ENCODE data around the gene POLR3A.

POLR3A gene

DNA sequence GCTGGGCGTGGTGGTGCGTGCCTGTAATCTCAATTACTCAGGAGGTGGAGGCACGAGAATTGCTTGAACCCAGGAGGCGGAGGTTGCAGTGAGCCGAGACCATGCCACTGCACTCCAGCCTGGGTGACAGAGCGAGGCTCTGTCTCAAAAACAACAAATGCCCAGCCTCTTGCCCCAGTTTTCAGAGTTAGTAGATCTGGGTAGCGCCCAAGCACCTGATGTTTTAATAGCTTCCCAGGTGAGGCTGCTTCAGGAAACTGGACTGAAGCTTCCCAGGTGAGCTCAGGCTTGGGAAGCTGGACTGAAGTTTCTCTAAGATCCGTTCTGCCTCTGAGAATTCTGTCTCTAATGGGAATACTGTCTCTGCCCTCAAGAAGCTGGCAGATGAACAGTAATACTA, 16.5 kb upstream of the POLR3A start:
- DNase-seq: no peak

DNA sequence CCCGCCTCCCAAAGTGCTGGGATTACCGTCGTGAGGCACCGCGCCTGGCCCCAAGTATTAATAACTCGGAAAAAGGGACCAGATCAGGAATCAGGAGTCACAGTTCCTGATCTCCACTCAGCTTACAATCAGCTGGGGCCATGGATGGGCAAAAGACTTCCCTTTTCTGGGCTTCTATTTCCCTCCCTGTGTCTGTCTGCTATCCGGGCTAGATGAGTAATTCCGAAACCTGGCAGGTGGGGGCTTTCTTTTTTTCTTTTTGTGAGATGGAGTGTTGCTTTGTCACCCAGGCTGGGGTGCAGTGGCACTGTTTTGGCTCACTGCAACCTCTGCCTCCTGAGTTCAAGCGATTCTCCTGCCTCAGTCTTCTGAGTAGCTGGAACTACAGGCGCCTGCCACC, 15.9 kb upstream of the POLR3A start:
- DNase-seq: no peak

DNA sequence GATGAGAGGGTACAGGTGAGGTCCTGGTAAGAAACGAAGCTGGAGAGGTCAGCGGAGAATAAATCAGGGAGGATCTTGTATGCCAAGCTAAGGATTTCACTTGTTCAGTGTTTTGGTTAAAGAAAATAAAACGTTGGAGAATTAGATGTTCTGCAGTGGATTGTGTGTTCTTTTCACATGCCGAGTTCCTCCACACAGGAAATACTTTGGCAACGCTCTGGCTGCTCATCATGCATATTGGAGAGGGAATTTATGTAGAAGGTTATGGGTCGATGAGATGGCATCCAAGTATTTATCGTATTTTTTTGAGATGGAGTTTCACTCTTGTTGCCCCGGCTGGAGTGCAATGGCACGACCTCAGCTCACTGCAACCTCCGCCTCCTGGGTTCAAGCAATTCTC, 15.4 kb upstream of the POLR3A start:
- no peak for DNase-seq

DNA sequence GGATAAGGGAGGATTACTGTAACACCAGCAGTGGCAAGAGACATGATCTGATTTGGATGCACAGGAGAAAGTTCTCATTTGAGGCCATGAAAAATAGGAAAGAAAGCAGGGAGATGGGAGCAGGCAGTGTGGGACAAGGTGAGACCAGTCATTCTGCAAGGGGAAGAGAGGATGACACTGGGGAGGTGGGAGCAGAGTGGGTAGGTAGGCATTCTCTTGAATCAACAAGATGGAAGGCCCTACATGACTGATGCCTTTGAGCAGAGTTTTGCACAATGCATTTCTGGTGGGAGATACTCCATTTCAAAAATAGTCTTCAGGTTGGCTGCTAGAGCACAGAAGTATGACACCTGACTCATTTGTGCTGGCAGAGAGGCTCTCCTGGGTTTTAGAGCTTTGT, 14.9 kb upstream of the POLR3A start:
- no peak for DNase-seq

DNA sequence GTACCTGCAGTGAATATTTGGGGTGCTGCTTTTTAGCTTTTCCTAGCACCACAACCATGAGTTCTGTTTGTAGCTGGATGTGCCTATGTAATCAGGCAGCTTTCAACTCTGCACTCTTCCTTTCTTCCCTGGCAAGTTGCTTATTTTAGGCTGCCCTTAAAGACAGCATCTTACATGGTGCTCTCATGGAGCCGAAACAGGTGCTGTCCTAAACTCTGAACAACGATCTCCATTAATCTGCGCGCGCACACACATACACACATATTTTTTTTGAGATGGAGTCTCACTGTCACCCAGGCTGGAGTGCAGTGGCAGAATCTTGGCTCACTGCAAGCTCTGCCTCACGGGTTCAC, 13.4 kb upstream of the POLR3A start:
- no peak for DNase-seq

DNA sequence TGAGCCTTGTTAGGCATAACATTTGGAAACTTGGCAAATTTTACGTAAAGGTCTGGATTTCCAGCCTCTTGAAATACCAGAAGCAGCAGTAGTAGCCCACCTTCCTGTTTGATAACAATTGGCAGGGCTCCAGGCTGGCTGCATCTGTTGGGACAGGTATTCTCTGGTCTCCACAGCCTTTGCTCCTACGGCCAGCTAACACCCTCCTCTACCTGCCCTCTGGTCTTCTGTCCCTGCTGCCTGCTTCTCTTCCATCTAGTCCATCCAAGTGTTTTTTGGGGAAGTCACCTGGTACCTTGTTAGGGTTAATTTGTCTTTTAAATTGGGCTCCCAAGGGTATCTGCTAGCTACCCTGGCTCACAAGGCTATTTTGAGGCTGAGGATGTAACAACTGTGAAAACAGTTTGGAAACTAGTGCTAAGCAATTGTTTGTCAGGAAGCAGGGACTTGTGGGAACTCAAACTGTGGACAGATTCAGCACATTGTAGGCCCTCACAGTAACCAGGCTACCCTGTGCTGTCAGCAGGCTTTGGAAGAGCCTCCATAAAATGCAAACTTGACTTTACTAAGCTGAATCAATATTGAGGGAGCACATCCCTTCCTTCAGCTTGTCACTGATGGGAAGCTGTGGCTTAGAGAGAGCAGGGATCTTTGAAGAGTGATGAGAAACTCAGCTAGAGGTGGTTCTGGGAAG, 12.9 kb upstream of the POLR3A start:
- DNase-seq: no peak

DNA sequence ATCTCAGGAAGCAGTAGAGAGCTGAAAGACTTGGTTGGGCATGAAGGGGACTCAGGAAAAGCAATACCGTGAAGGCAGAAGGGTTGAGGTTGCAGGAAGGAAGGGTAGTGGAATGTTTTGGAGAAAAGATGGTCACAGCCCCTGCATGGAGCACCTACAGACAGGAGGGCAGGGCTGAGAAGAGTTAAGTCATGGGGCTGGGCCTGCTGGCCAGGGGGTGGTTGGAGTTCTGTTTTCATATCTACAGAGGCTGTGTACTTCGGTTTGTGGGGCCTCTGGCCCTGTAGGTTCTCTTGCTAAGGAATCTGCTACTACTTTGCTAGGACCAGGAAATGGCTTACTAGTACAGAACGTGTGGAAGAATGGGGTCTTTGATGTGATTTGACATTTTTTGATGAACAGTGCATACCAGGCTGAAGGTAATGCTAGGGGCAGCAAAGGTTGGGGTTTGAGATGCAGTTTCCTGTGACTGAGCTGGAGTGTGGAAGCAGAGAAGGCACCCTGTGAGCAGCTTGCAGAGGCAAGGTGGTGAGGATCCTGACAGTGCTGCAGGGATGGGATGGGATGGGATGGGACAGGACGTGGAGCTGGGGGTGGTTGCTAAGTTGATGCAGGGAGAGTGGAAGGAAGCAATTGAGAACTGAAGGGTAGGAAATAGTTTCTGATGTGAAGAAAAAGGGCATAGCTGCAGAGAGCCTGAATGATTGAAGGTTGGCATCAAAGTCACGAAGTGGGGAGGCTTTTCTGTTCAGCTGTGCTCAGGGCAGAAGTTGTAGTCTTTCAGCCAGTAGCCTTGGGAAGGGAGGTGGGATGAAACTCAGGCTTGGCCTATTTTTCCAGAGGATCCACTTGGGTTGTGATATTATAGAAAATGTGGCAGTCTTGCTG, 12.1 kb upstream of the POLR3A start:
- DNase-seq: no peak

DNA sequence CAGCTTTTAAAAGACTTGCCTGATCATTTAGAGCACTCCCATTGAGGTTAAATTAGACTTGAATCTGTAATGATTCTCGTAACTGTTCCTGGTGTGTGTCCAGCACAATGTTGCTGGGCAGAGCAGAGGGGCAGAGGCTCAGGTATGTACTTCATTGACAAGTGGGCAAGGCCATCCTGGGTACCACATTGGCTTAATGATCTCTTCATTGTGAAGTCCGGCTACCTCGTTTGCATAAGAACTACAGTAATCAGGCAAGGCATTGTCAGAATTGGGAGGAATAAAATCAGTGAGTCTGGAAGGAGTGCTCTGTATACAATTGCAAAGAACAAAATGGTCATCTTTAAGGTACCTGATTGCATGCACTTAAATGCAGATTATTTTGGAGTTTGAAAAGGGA, 10.4 kb upstream of the POLR3A start:
- DNase-seq: no peak

DNA sequence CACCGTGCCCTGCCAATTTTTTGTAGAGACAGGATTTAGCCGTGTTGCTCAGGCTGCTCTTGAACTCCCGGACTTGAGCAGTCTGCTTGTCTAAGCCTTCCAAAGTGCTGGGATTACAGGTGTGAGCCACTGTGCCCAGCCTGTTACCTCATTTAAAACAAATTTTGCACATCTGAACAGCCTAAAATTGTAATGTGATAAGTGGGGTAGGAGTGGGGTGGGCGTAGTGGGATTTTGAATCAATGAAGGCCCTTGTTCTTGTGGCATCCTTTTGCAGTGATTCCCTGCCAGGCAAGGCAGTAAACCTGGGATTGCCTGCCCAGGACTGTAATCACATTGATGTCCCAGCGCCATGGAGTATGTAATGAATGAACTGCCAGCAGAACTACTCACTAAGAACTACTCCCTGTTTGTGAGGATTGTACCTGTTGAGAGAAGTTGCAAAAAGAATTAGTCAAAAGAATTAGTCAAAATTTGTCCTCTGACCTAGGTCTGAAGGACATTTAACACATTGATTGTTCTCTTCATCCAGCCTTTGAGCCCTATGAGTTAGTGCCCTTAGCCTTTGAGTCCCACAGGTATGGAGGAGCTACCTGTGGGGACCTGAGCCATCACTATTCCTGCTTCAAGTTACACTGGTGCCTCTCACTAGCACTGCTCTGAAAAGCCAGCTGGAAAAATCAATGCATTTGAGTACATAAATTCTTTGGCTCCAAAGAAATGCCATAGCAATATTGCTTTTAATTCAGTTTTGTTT, 9.7 kb upstream of the POLR3A start:
- no peak for DNase-seq

DNA sequence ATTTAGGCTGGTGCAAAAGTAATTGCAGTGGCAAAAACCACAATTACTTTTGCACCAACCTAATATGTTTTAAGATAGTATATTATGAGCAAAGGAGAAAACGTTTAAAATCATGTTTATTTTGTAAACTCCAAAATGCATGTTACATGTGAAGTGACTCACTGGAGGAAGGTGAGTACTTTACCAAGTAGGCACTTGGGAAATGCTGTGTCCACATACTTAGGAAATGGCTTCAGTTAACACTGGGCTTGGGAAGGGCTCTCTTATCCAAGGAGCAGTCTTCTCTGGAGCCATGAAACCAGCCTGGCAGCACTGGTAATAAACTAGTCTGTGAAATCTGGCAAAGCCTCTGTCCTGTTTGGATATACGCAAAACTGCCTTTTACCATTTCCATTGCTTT, 8.8 kb upstream of the POLR3A start:
- no peak for DNase-seq

DNA sequence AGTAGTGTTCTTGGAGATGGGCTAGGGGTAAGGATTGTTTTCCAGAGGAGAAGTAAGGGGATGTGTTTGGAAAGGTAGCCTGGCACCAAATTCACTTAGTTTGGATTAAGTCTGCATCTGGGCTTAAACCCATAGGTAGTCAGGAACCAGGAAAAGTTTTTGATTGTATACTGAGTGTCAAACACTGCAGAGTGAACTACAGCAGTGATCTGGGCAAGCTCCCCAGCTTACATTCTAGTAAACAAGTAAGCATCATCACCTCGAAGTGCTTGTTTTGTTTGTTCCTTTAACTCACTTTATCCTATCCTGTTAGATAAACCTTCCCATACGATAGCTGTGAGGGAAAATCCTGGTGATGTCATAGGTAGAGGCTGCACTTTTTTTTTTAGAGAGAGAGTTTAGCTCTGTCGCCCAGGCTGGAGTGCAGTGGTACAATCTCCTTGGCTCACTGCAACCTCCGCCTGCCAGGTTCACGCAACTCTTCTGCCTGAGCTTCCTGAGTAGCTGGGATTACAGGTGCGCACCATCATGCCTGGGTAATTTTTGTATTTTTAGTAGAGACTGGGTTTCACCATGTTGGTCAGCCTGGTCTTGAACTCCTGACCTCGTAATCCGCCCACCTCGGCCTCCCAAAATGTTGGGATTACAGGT, 6.7 kb upstream of the POLR3A start:
- DNase-seq: no peak

DNA sequence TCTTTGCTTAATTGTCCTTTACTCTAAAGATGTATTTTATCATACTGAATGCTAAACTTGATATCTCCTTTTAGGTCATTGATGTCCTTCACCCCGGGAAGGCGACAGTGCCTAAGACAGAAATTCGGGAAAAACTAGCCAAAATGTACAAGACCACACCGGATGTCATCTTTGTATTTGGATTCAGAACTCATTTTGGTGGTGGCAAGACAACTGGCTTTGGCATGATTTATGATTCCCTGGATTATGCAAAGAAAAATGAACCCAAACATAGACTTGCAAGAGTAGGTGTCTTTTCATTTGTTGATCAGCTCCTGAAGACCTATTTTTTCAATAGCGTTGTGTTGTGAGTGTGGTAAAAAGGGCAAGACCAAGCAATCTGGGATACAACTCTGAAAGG, 6.1 kb upstream of the POLR3A start:
- DNase-seq: no peak

DNA sequence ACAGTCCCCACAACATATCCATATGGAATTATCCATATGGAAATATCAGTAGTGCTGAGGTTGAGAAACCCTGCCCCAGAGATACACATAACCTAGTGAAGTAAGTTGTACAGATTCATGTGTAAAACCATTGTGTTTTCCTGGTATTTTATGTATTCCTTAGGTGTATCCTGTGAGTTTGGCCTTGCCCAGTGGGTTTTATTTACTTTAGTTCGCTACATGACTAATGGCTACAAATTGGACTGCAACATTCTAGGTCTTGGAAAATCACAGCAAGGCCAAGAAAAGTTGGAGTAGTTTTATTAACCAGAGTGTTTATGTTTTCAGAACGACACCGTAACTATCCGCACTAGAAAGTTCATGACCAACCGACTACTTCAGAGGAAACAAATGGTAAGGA, 5.7 kb upstream of the POLR3A start:
- no peak for DNase-seq

DNA sequence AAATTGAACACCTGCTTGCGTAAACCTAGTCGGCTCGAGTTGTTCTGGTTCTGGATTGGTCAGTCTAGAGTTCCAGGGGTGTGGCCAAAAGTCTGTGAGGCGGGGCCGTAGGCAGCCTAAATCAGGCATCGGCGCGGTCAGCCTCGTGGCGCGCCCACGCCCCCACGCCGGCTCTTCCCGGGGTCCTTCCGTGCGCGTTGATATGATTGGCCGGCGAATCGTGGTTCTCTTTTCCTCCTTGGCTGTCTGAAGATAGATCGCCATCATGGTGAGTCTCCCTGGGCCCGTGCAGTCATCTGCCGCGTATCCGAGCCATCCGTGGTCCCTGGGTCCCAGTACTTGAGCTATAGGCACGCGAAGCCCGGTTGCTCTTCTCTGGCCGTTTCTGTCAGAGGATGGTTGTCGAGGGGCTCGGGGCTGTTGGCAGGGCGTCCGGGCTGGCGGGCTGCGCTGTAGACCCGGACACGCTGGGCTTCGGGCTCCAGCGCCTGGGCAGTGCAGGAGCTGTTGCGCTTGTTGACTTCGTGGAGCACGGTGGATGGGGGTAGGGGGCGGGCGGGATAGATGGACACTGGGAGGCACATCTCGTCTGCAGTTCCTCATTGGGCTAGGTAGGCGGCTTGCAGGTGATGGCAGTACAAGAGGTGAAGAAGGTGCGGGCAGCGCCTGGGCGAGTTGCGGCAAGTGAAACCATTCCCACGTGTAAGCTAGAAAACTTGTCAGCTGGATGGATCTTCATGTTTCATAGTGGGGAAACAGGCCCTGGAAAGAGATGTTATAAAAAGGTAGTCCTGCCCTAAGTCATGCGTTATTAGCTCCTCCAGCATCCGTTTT, 4.5 kb upstream of the POLR3A start, which contains the start of gene RPS24:
TSS of gene RPS24 (plus strand) at position 227 of the 834 bp plus-strand sequence. CDS start at position 266, 39 bp downstream.
- DNase-seq: peak; percentile 95

DNA sequence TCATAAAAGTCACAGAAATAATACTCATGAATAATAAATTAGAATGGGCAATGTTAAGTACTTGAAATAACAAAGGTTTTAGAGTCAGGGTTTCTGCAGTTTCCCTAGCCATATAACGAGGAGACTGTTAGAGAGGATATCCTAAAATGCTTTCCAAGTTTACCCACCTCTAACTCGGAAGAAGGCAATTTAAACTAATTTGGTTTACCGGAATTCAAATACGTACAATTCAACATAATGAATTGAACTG, 4.0 kb upstream of the POLR3A start:
- DNase-seq: no peak

DNA sequence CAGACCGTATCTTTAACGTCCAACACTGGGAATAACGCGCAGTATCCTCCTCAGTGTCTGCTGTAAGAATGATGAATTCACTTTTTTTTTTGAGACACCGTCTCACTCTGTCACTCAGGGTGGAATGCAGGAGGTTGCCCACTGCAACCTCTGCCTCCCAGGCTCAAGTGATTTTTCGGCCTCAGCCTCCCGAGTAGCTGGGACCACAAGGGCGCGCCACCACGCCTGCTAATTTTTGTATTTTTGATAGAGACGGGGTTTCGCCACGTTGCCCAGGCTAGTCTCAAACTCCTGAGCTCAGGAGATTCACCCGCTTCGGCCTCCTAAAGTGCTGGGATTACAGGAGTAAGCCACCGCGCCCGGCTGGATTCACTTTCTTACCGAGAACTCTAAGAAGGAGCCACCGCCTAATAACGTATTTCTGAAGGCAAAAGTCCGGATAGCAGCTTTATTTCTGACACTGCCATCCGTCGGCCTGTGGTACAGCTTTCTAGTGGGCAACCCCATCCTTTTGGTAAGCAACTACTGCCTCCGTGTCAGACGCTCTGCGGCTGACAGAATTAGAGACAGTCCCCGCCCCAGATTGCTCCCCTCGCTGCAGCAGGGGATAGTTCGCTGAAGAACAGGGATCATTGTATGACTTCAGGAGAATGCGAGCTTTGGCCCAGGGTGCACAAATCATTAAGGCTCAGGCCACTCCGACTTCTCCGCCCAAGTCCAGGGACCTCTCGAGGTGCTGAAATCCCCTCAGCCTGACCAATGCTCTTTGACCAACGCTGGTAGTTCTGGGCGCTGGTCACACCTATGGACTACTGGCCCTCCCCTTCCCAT, 662 bp downstream of the POLR3A start:
- no peak for DNase-seq

DNA sequence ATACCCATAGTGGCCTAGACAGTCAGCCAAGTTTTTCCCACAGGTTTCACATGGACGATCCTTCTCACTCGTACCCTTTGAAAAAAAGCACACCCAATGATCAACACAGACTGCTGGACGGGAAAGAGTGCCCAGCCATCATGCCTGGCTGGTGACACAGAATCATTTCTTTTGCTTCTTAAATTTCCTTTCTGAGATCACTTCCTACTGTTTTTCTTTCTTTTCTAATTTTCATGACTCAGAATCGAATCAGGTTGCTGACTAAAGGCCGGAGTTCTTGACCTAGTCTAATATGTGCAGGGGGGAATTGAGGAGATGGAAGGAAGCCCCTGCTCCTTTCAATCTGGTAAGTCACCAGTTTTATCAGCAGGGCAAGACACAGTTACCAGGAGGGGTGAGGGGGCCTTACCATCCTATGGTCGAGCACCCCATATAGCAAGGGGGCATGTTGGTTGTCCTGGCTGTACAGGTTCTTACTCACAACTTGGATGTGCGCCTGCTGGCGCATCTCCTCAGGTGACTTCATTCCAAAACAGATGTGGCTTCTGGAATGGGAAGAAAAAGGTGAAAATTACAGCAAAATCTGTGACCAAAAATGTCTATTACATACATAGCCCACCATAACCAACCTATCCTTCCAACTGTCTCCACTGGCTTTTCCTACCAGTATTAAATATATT, 3.5 kb downstream of the POLR3A start:
- DNase-seq: no peak

DNA sequence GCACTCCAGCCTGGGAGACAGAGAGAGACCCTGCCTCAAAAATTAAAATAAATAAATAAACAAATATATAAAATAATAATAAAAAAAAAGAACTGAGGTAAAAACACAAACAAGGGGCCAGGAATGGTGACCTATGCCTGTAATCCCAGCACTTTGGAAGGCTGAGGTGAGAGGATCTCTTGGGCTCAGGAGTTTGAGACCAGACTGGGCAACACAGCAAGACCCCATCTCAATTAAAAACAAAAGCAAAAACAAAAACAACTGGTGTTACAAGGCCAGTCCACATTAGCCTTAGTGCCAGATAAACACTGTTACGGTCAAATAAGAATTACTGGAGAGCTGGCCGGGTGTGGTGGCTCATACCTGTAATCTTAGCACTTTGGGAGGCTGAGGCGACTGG, 5.6 kb downstream of the POLR3A start:
- DNase-seq: no peak

DNA sequence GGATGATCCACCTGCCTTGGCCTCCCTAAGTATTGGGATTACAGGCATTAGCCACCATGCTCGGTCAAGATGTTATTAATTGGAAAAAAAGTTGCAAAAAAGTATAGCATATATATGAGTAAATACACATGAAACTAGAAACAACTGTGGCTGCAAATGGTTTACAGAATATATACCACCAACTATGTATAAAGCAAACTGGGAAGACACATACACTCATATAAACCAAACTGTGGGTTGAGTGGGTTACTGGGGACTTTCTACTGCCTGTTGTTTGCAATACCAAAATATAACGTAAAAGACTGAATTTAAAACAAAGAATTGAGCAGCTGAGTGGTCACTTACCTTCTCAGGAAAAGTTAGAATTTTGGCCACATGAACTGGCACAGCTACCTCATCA, 8.1 kb downstream of the POLR3A start:
- no peak for DNase-seq

DNA sequence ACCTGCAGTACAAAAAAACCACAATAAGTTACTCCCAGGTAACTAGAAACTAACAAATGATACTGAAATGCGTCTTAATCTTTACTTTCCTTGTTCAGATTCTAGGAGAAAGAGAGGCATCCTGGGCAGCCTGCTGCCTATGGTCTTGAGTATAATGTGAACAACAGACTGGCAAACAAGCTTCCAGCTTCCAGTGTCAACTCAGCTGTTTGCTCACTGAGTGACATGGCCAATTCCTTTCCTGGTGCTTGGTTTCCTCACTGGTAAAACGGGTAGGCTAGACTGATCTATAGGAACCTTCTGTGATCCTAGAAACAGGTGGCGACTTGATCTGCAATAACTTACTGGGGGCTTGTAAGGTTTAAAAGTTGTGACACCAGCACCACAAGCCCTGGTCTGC, 10.1 kb downstream of the POLR3A start:
- DNase-seq: no peak

DNA sequence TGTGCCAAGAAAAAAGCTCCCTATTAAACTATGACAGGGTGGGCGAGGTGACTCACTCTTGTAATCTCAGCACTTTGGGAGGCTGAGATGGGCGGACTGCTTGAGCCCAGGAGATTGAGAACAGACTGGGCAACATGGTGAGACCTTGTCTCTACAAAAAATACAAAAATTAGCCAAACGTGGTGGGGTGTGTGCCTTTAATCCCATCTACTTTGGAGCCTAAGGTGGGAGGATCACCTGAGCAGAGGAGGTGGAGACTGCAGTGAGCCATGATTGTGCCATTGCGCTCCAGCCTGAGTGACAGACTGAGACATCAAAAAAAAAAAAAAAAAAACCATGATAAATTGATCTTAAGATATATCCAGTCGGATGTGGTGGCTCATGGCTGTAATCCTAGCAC, 11.5 kb downstream of the POLR3A start:
- DNase-seq: no peak
